Right atrium auricular region (tissue), 2 donors: ENCODE data around the gene SF3A1. TPM values are rescaled to one million over a fixed set of nuclear protein-coding genes. Genes with fewer than 3 reads are reported as not detected.

ENCODE experiments used
- DNase-seq: peaks from one replicate; pipeline ENCODE4 v3.0.0-alpha.2; 2019; ENCODE audit warnings: low spot score
- H3K27ac ChIP-seq, 2 donors: fragments of 200-600 bp; sonication (generic); 1 replicate in 1 of 2; 2 replicates in 1 of 2; pipeline ENCODE4 v1.5.1; 2016 to 2019
- H3K27me3 ChIP-seq, 2 donors: fragments of 200-600 bp; sonication (generic); one replicate each; pipeline versions ENCODE4 v1.5.1 to v1.6.0; 2017 to 2019
- H3K36me3 ChIP-seq: fragments of 200-600 bp; sonication (generic); one replicate; pipeline ENCODE4 v1.5.1; 2016
- H3K4me1 ChIP-seq, 2 donors: fragments of 200-600 bp; sonication (generic); one replicate each; pipeline versions ENCODE4 v1.5.1 to v1.6.0; 2017 to 2019
- H3K4me3 ChIP-seq, 2 donors: fragments of 200-600 bp; sonication (generic); 1 replicate in 1 of 2; 2 replicates in 1 of 2; pipeline ENCODE4 v1.5.1; 2017 to 2019; ENCODE audit warnings: mild to moderate bottlenecking in 1 of 2, moderate library complexity in 1 of 2
- H3K9me3 ChIP-seq, 2 donors: fragments of 200-600 bp; sonication (generic); one replicate each; pipeline ENCODE4 v1.5.1; 2019
- total RNA-seq, 2 donors: library from RNA; depleted of rRNA; stranded (reverse); fragments of >200 nt; gene quantifications; one replicate each; pipeline ENCODE4 v1.1.0, GENCODE V29; 2016
- TF ChIP-seq, protein P1 (sequence below), 2 donors: fragments of 200-600 bp; sonication (generic); IDR thresholded peaks; one replicate each; pipeline ENCODE4 v1.5.1; 2019; ENCODE audit warnings: antibody characterized with exemption in 2 of 2

SF3A1 gene
- total RNA-seq, 2 donors from 2014 or later, result 52.3 to 81.1 TPM

DNA sequence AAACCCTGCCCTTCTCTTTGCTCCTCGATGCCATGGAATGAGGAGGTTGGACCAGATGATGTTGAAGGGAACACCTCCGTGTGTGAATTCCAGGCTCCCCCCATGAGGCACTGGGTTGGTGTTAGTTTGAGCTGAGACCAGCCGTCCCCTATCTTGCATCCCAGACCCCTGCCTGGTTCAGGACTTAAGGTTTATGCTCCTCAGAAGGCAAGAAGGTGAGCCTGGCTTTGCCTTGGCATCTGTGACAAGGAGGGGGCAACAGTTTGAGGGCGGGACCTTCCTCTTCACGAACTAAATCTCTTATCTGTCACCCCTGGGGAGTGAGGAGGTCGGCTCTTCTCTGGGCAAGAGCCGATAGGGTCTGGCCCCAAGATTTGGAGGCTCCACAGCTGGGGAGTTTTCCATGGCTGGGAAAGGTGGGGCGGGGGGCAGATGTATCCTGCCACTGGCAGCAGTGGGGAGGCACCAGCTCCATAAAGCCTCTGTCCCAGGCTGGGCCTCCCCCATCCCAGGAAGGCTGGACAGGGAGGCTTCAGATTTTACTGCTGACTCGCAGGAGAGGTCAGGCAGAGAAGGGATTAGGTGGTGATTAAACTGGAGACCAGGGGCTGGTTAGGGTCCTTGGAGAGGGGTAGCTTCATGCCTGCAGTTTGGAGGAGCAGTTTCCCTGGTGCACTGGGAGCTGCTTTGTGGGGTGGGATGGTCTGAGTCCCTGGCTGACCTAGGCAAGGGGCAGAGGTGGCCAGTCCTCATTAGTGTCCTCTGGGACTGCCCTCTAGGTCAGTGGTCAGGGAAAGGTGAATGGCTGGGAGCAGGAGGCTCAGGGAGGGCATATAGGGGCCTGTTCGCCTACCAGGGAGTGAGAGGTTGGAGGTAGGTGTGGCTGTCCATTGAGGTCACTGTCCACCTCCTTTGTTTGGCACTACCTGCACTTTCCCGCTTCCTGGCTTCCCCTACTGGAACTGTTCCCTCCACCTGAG is 41.3 kb upstream of the SF3A1 start:
- Histone ChIP-seq H3K9me3 (no peaks in the 10 kb centered on the region), H3K4me3 (peak overlapping the region; percentile 59), H3K27ac (peak overlapping the region in 1 of 2 donors; percentile 35), H3K4me1 (peaks cover 0 to 32% of the 10 kb centered on the region in 2 donors), H3K36me3 (no peaks in the 10 kb centered on the region), H3K27me3 (no peaks in the 10 kb centered on the region)
- no peak for DNase-seq
- TF ChIP-seq, protein P1, sequence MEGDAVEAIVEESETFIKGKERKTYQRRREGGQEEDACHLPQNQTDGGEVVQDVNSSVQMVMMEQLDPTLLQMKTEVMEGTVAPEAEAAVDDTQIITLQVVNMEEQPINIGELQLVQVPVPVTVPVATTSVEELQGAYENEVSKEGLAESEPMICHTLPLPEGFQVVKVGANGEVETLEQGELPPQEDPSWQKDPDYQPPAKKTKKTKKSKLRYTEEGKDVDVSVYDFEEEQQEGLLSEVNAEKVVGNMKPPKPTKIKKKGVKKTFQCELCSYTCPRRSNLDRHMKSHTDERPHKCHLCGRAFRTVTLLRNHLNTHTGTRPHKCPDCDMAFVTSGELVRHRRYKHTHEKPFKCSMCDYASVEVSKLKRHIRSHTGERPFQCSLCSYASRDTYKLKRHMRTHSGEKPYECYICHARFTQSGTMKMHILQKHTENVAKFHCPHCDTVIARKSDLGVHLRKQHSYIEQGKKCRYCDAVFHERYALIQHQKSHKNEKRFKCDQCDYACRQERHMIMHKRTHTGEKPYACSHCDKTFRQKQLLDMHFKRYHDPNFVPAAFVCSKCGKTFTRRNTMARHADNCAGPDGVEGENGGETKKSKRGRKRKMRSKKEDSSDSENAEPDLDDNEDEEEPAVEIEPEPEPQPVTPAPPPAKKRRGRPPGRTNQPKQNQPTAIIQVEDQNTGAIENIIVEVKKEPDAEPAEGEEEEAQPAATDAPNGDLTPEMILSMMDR (IDR thresholded peaks at IDR 0.05), result no peak

DNA sequence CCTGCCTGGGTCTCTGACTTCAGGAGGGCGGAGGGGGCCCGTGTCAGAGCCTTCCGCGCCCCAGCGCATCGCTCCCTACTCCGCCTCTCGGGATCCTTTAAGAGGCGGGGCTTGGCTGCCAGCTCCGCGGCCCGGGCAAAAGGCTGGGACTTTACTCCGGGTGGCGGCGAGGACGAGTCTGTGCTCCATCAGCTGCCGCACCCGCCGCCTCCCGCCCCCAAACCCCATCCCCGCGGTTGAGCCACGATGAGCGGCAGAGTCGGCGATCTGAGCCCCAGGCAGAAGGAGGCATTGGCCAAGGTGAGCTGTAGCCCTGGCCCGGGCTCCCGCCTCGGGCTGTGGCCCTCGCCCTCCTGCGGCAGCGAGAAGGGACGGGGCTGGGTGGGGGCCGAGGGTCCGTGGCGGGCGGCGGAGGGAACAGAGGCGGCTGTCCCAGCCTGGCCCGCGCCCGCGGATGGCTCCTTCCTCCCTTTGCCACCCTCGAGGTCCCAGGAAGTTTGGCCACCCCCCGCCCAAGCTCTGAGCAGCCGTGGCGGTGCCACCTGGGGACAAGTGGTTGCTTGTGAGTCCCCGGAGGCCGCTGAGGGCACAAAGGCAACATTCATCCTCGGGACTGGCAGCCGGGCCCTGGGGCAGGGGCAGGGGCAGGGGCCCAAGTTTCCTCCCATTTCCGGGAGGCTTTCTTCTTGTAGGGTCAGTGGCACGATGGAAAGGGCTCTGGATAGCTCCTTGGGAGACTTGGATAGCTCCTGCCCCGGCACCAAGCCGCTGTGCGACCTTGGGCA is 40.4 kb upstream of the SF3A1 start, which contains the start of gene SEC14L2:
TSS of gene SEC14L2 (plus strand) at position 148 of the 785 bp plus-strand sequence. CDS start at position 247, 99 bp downstream.
- H3K27ac ChIP-seq, result peak within 1 kb of the TSS; percentile 35 to 56
- DNase-seq, result peak; percentile 73

DNA sequence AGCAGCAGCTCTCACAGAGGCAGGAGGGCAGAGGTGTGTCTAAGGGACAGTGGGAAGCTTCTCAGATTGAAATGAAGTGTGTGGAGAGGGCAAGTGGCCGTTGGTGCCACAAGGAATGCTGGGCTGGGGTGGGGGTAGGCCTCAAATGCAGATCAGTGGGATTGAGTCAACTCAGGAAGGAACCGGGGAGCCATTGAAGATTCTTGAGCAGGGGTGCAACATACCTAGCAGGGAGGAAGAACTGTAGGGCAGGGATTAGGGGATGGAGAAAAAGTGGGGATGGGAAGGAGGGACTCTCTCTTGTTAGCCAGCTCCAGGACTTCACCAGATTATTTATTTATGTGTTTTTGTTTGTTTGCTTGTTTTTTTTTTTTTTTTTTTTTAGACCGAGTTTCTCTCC is 37.2 kb upstream of the SF3A1 start:
- peaks cover 0 to 29% of the 10 kb centered on the region in 2 donors for H3K4me1 ChIP-seq
- no peak overlapping the region for H3K4me3 ChIP-seq
- H3K36me3 ChIP-seq, result no peaks in the 10 kb centered on the region
- no peaks in the 10 kb centered on the region for H3K27me3 ChIP-seq
- no peak overlapping the region for H3K27ac ChIP-seq
- no peak for DNase-seq
- TF ChIP-seq, protein P1 (IDR thresholded peaks at IDR 0.05), result no peak
- H3K9me3 ChIP-seq, result no peaks in the 10 kb centered on the region

More for the DNA sequence above, 40.4 kb upstream of the SF3A1 start, which contains the start of gene SEC14L2:
- peak within 1 kb of the TSS; percentile 59 for H3K4me3 ChIP-seq
- H3K36me3 ChIP-seq, result no peaks in the 10 kb centered on the region
- TF ChIP-seq, protein P1 (IDR thresholded peaks at IDR 0.05), result no peak
- H3K4me1 ChIP-seq, result peaks cover 0 to 32% of the 10 kb centered on the region in 2 donors
- no peaks in the 10 kb centered on the region for H3K27me3 ChIP-seq
- no peaks in the 10 kb centered on the region for H3K9me3 ChIP-seq

DNA sequence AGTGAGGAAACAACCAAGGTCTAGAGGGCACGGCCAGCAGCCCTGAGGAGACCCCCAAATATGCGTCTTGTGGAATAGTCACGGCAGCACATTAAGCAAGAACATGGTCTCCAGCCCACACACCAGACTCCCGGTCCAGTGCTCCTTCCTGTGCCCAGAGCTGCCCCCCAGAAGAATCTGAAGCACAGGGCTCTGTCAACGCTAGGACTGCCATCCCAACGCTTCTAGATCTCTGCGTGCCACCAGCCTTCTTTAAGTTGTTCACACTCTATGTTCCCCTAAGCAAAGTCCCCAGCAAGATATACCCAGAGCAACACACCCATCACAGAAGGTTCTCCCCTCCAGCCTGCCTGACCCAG is 36.6 kb upstream of the SF3A1 start:
- H3K4me1 ChIP-seq, result peaks cover 0 to 23% of the 10 kb centered on the region in 2 donors
- H3K9me3 ChIP-seq, result no peaks in the 10 kb centered on the region
- H3K27ac ChIP-seq, result no peak overlapping the region
- no peaks in the 10 kb centered on the region for H3K36me3 ChIP-seq
- no peaks in the 10 kb centered on the region for H3K27me3 ChIP-seq
- no peak for DNase-seq
- TF ChIP-seq, protein P1 (IDR thresholded peaks at IDR 0.05), result no peak
- H3K4me3 ChIP-seq, result no peak overlapping the region

- Histone ChIP-seq H3K4me3 (no peak overlapping the region), H3K9me3 (no peaks in the 10 kb centered on the region), H3K27ac (no peak overlapping the region), H3K4me1 (peaks cover 0 to 18% of the 10 kb centered on the region in 2 donors), H3K36me3 (no peaks in the 10 kb centered on the region), H3K27me3 (no peaks in the 10 kb centered on the region)
- no peak for DNase-seq
- TF ChIP-seq, protein P1 (IDR thresholded peaks at IDR 0.05), result no peak
Observed at GRCh38 chr22:30392661-30393321, 36.1 kb upstream of the SF3A1 start.
